ENCODE data around the gene CLCN1. TPM values are rescaled to one million over a fixed set of nuclear protein-coding genes. Genes with fewer than 3 reads are reported as not detected.
A peak's percentile ranks its signal among the peaks of the same experiment; 100 is the strongest.

CLCN1 gene
- total and polyA plus RNA-seq, 2 of the 4 experiments (the other 2 are of a cell fraction): not detected

DNA sequence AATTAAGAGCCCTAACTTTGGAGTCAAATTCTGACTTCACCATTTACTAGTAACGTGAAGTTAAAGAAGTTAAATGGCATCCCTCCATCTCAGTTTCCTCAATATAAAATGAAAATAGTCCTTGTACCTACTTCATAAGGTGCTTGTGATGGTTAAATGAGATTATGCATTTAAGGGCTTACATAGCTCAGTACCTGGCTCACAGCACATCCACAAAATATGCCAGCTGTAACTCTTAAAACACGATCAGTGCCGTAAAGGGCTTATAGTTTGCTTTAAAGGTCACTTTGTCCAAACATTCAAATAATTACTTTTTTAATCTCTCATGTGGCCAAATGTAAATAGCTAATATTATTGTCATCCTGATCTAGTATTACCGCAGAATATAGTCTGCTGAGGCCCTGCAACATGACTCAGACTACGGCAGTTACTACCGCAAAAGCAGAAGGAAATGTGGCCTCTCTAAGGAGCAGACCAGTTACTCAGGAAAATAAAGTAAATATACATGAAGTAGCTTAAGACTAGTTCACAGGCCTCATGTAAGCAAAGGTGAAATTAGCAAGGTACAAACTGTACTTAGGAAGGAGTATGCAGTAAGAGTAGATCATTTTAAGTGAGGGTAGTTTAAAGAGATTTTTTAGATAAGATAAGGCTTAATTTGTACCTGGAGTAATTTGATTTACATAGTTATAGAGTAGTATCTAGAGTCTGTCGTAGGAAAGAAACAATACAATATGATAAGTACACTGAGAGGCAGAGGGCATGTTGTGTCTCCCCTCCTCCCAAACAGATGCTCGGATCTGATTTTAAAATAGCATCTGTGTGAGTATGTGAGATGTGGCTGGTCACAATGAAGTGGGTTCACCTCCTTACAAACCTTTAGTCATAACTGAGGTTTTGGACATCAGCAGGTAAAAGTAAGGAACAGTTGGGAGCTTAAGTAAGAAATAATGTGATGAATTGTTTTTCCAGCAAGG, 14.7 kb upstream of the CLCN1 start:
- Histone ChIP-seq H4K91ac (ENCODE audit: insufficient read depth, low read depth, low read length) (no peak overlapping the region), H3K14ac (replicated peaks; ENCODE audit: low read depth, low read length) (0 out of 2 replicates have a peak overlapping the region, but pooled peaks have one; percentile 20), H3K4me1 (ENCODE audit: control insufficient read depth, insufficient read depth, low read length) (peaks cover 13% of the 10 kb centered on the region), H4K5ac (ENCODE audit: low read depth, low read length) (no peak overlapping the region), H3K9ac (ENCODE audit: low read depth, low read length) (no peak overlapping the region), H3K18ac (ENCODE audit: low read depth, low read length) (peak overlapping the region; percentile 33; the same call in 1 of the 2 replicates), H3K4me3 (ENCODE audit: insufficient read depth, low read depth, low read length) (no peak overlapping the region), H3K27me3 (ENCODE audit: control insufficient read depth, insufficient read depth, low read length) (no peaks in the 10 kb centered on the region), H2BK15ac (ENCODE audit: low read depth, low read length) (no peak overlapping the region), H3K9me3 (ENCODE audit: control insufficient read depth, insufficient read depth, low read length) (no peaks in the 10 kb centered on the region), H2BK5ac (ENCODE audit: low read depth, low read length, poor library complexity, severe bottlenecking) (peak overlapping the region; percentile 60), H3K36me3 (ENCODE audit: control insufficient read depth, insufficient read depth, low read length) (peaks cover 46% of the 10 kb centered on the region), H2BK20ac (ENCODE audit: low read depth, low read length) (0 out of 2 replicates have a peak overlapping the region, but pooled peaks have one; percentile 2), H3K23ac (ENCODE audit: low read depth, low read length) (no peak overlapping the region), H3K56ac (ENCODE audit: extremely low read depth, insufficient read depth, low read length) (no peak overlapping the region), H3K4ac (ENCODE audit: low read depth, low read length) (0 out of 2 replicates have a peak overlapping the region, but pooled peaks have one; percentile 28), H2BK120ac (ENCODE audit: low read depth, low read length) (peak overlapping the region; percentile 13; the same call in 1 of the 2 replicates), H4K8ac (ENCODE audit: low read depth in 2 of 2, low read length in 2 of 2) (peak overlapping the region in 1 of 2 experiments; percentile 56; a peak in 1 of 4 replicates), H2AK9ac (replicated peaks; ENCODE audit: low read depth, low read length, poor library complexity) (no peak overlapping the region), H3K27ac (ENCODE audit: insufficient read depth, low read length) (no peak overlapping the region; the same call in 1 of the 2 replicates), H3K4me2 (ENCODE audit: low read depth, low read length) (peak overlapping the region; percentile 37), H4K20me1 (ENCODE audit: insufficient read depth, low read length) (peaks cover 18% of the 10 kb centered on the region), H3K9me1 (ENCODE audit: insufficient read depth, low read length) (peaks cover 18% of the 10 kb centered on the region), H2AFZ (replicated peaks; ENCODE audit: low read length, poor library complexity) (no peak overlapping the region), H3K79me1 (ENCODE audit: low read depth in 1 of 2, low read length in 2 of 2) (peaks cover 16 to 48% of the 10 kb centered on the region in 2 experiments), H2AK5ac (ENCODE audit: low read depth, low read length) (0 out of 2 replicates have a peak overlapping the region, but pooled peaks have one; percentile 14)
- ChIA-PET CTCF (interaction anchor here (2.7 kb wide), 1 partner anchor 79 kb away, joined by 12 read pairs; no protein-coding TSS in a partner anchor), POLR2A (ENCODE audit: unreplicated experiment) (no interaction called here)
- peak; percentile 94 for DNase-seq
- in situ Hi-C loops (cut with MboI; ENCODE audit: low sequenced_read_pairs): no loop called here
- peak; percentile 87 for ATAC-seq (ENCODE audit: low read depth)
- peak; percentile 60 for TF ChIP-seq BHLHE40 (IDR thresholded peaks at IDR 0.05; ENCODE audit: low read depth, low read length)
- peak; percentile 59 for TF ChIP-seq FOS (IDR thresholded peaks at IDR 0.05; ENCODE audit: low read depth, low read length)
- TF ChIP-seq POLR2A (IDR thresholded peaks at IDR 0.05; ENCODE audit: low read depth, low read length): no peak
- TF ChIP-seq MAFK (IDR thresholded peaks at IDR 0.05; ENCODE audit: low read depth, low read length): no peak
- no peak for TF ChIP-seq RCOR1 (IDR thresholded peaks at IDR 0.05; ENCODE audit: insufficient replicate concordance, low read length)
- TF ChIP-seq, protein P1, sequence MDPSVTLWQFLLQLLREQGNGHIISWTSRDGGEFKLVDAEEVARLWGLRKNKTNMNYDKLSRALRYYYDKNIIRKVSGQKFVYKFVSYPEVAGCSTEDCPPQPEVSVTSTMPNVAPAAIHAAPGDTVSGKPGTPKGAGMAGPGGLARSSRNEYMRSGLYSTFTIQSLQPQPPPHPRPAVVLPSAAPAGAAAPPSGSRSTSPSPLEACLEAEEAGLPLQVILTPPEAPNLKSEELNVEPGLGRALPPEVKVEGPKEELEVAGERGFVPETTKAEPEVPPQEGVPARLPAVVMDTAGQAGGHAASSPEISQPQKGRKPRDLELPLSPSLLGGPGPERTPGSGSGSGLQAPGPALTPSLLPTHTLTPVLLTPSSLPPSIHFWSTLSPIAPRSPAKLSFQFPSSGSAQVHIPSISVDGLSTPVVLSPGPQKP (IDR thresholded peaks at IDR 0.05; ENCODE audit: borderline replicate concordance, low read depth, low read length): no peak
- intact Hi-C loops (cut with micrococcal nuclease): no loop called here
- no CpG with 5 or more reads among the region's 8 CpGs for WGBS, 2 experiments (ENCODE audit: extremely low coverage in 2 of 2, insufficient read length in 1 of 2)
- dilution Hi-C loops (cut with HindIII; ENCODE audit: low sequenced_read_pairs, unreplicated experiment): no loop called here
- no TSS peak for BruUV-seq (replicated peaks)

Measured in IMR-90 (cell line).